GM12878 (cell line): ENCODE results near the gene G3BP1. TPM values are rescaled to one million over a fixed set of nuclear protein-coding genes. Genes with fewer than 3 reads are reported as not detected.

Experiments
- DPF2 ChIP-seq: fragments of 450-650 bp; IDR thresholded peaks from 2 replicates; pipeline ENCODE4 v1.6.1; 2017; ENCODE audit warnings: mild to moderate bottlenecking
- GATAD2B ChIP-seq: fragments of 450-650 bp; conservative IDR thresholded peaks from 2 replicates; pipeline ENCODE4 v1.6.1; 2017; ENCODE audit warnings: low read depth, mild to moderate bottlenecking, moderate library complexity
- HDGF ChIP-seq: fragments of 450-650 bp; IDR thresholded peaks from 2 replicates; pipeline ENCODE4 v1.6.1; 2016; ENCODE audit warnings: antibody characterized with exemption
- IKZF1 ChIP-seq: fragments of 450-650 bp; conservative IDR thresholded peaks from 2 replicates; pipeline ENCODE4 v1.6.1; 2017; ENCODE audit warnings: antibody characterized with exemption, mild to moderate bottlenecking
- NRF1 ChIP-seq: conservative IDR thresholded peaks from 2 replicates; pipeline ENCODE4 v1.6.1; 2011; ENCODE audit warnings: mild to moderate bottlenecking, low read depth, low read length, improper control_type of control experiment
- POLR2AphosphoS2 ChIP-seq: IDR thresholded peaks from 2 replicates; pipeline ENCODE4 v1.6.1; 2011; ENCODE audit warnings: low read depth, mild to moderate bottlenecking, low read length, improper control_type of control experiment, moderate library complexity
- SIN3A ChIP-seq: IDR thresholded peaks from 2 replicates; pipeline ENCODE4 v1.6.1; 2012; ENCODE audit warnings: low read depth, low read length, improper control_type of control experiment
- SIX5 ChIP-seq: IDR thresholded peaks from 2 replicates; pipeline ENCODE4 v1.6.1; 2011; ENCODE audit warnings: mild to moderate bottlenecking, low read depth, low read length, moderate library complexity; ENCODE audit not compliant: severe bottlenecking
- SMAD1 ChIP-seq: fragments of 450-650 bp; IDR thresholded peaks from 2 replicates; pipeline ENCODE4 v1.6.1; 2018; ENCODE audit warnings: mild to moderate bottlenecking, low read depth; ENCODE audit not compliant: partially characterized antibody
- TAF1 ChIP-seq: IDR thresholded peaks from 2 replicates; pipeline ENCODE4 v1.6.1; 2011; ENCODE audit warnings: mild to moderate bottlenecking, low read depth, low read length, borderline replicate concordance
- TCF12 ChIP-seq: IDR thresholded peaks from 2 replicates; pipeline ENCODE4 v1.6.1; 2011; ENCODE audit warnings: low read depth, mild to moderate bottlenecking, low read length
- WRNIP1 ChIP-seq: IDR thresholded peaks from 2 replicates; pipeline ENCODE4 v1.6.1; 2011; ENCODE audit warnings: low read depth, low read length, improper control_type of control experiment, borderline replicate concordance
- YY1 ChIP-seq: IDR thresholded peaks from 2 replicates; pipeline ENCODE4 v1.6.1; 2011; ENCODE audit warnings: low read depth, mild to moderate bottlenecking, low read length
- polyA plus RNA-seq, 11 experiments: library from polyadenylated mRNA; depleted of rRNA in 4 of 11; unstranded in 6 of 11; stranded (reverse) in 5 of 11; fragments of >200 nt; fragmentation: Nextera tagmentation in 4 of 11; fragmentation: Illumina TruSeq in 1 of 11; extraction: Ambion mirVana in 4 of 11; extraction: Trizol in 1 of 11; gene quantifications; 1 replicate in 1 of 11; 2 replicates in 10 of 11; pipeline versions ENCODE4 v1.2.1 to v1.2.3, GENCODE V29; 2011 to 2016; ENCODE audit warnings: inconsistent platforms in 2 of 11, missing spikeins in 2 of 11, low read depth in 1 of 11
- total RNA-seq, 4 experiments: library from RNA; depleted of rRNA in 3 of 4; stranded (reverse); fragments of >200 nt in 3 of 4; fragmentation: Illumina TruSeq in 1 of 4; extraction: Trizol in 1 of 4; gene quantifications; 2 replicates each; pipeline versions ENCODE4 v1.2.1 to v1.2.3, GENCODE V29; 2013 to 2021
- TF ChIP-seq, protein P1 (sequence below): fragments of 450-650 bp; IDR thresholded peaks from 2 replicates; pipeline ENCODE4 v1.6.1; 2016; ENCODE audit warnings: mild to moderate bottlenecking
- TF ChIP-seq, protein P2 (sequence below): fragments of 450-650 bp; IDR thresholded peaks from 2 replicates; pipeline ENCODE4 v1.6.1; 2014; ENCODE audit warnings: mild to moderate bottlenecking
- TF ChIP-seq, protein P3 (sequence below): IDR thresholded peaks from 2 replicates; pipeline ENCODE4 v1.6.1; 2011; ENCODE audit warnings: borderline replicate concordance, low read depth, mild to moderate bottlenecking, moderate library complexity, mixed read lengths, low read length; ENCODE audit not compliant: insufficient read depth; ENCODE audit errors: extremely low read length
- TF ChIP-seq, protein P4 (sequence below): fragments of 450-650 bp; IDR thresholded peaks from 2 replicates; pipeline ENCODE4 v1.6.1; 2017; ENCODE audit warnings: mild to moderate bottlenecking, moderate library complexity
- TF ChIP-seq, protein P5 (sequence below): fragments of 150-350 bp; IDR thresholded peaks from 2 replicates; pipeline ENCODE4 v1.6.1; 2016; ENCODE audit warnings: low read depth, low read length

G3BP1 gene
- total and polyA plus RNA-seq, 10 of the 15 experiments (the other 5 are each of a cell fraction or from before 2014, with no cell fraction given): 49.7 to 438 (median 148) TPM

DNA sequence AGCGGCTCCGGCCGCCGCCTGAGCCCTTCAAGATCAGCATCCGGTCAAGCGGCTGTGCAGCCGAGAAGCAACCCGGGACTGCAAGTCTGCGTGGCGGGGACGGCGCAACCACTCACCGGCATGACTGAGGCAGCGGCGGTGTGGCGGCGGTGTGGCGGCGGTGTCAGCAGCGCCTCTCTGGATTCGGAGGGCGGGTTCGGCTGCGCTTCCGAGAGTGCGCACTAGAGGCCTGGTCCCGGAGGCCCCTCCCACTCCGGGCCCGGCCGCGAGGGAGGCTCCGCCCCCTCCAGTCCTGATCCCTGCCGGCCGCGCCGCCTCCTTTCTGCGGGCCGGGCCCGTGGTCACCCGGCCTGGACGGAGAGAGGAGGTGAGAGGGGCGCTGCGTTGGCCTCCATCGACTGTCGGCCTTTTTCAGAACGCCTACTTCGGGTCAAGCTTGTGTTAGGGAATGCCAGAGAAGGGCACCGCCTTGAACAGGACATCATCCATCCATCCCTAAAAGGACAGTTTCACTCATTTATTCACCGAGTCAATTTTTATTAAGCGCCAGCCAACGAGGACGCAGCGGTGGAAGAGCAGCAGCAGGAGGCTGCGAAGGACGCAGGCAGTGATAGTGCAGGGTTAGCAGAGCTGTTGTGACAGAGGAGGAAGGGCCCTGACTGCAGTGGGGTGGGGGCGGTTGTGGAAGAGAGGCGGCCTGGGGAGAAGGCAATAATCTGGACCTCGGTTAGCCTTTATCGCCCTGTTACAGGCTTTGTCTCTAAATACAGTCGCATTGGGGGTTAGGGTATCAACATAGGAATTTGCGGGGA is 13.1 kb upstream of the G3BP1 start, which contains the start of gene ATOX1 (continued):
- TF ChIP-seq, protein P1, sequence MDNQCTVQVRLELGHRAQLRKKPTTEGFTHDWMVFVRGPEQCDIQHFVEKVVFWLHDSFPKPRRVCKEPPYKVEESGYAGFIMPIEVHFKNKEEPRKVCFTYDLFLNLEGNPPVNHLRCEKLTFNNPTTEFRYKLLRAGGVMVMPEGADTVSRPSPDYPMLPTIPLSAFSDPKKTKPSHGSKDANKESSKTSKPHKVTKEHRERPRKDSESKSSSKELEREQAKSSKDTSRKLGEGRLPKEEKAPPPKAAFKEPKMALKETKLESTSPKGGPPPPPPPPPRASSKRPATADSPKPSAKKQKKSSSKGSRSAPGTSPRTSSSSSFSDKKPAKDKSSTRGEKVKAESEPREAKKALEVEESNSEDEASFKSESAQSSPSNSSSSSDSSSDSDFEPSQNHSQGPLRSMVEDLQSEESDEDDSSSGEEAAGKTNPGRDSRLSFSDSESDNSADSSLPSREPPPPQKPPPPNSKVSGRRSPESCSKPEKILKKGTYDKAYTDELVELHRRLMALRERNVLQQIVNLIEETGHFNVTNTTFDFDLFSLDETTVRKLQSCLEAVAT: 0 out of 2 replicates have a peak, but pooled peaks have one; percentile 13
- TF ChIP-seq, protein P2, sequence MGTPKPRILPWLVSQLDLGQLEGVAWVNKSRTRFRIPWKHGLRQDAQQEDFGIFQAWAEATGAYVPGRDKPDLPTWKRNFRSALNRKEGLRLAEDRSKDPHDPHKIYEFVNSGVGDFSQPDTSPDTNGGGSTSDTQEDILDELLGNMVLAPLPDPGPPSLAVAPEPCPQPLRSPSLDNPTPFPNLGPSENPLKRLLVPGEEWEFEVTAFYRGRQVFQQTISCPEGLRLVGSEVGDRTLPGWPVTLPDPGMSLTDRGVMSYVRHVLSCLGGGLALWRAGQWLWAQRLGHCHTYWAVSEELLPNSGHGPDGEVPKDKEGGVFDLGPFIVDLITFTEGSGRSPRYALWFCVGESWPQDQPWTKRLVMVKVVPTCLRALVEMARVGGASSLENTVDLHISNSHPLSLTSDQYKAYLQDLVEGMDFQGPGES: no peak
- TF ChIP-seq, protein P3, sequence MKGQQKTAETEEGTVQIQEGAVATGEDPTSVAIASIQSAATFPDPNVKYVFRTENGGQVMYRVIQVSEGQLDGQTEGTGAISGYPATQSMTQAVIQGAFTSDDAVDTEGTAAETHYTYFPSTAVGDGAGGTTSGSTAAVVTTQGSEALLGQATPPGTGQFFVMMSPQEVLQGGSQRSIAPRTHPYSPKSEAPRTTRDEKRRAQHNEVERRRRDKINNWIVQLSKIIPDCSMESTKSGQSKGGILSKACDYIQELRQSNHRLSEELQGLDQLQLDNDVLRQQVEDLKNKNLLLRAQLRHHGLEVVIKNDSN: no peak
- no peak for TF ChIP-seq SIX5
- peak; percentile 69; the same call in 1 of the 2 replicates for TF ChIP-seq HDGF
- no peak for TF ChIP-seq WRNIP1
- TF ChIP-seq, protein P4, sequence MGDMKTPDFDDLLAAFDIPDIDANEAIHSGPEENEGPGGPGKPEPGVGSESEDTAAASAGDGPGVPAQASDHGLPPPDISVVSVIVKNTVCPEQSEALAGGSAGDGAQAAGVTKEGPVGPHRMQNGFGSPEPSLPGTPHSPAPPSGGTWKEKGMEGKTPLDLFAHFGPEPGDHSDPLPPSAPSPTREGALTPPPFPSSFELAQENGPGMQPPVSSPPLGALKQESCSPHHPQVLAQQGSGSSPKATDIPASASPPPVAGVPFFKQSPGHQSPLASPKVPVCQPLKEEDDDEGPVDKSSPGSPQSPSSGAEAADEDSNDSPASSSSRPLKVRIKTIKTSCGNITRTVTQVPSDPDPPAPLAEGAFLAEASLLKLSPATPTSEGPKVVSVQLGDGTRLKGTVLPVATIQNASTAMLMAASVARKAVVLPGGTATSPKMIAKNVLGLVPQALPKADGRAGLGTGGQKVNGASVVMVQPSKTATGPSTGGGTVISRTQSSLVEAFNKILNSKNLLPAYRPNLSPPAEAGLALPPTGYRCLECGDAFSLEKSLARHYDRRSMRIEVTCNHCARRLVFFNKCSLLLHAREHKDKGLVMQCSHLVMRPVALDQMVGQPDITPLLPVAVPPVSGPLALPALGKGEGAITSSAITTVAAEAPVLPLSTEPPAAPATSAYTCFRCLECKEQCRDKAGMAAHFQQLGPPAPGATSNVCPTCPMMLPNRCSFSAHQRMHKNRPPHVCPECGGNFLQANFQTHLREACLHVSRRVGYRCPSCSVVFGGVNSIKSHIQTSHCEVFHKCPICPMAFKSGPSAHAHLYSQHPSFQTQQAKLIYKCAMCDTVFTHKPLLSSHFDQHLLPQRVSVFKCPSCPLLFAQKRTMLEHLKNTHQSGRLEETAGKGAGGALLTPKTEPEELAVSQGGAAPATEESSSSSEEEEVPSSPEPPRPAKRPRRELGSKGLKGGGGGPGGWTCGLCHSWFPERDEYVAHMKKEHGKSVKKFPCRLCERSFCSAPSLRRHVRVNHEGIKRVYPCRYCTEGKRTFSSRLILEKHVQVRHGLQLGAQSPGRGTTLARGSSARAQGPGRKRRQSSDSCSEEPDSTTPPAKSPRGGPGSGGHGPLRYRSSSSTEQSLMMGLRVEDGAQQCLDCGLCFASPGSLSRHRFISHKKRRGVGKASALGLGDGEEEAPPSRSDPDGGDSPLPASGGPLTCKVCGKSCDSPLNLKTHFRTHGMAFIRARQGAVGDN: peak; percentile 70; the same call in 1 of the 2 replicates
- peak; percentile 26 for TF ChIP-seq SMAD1
- peak; percentile 96 for TF ChIP-seq TAF1
- 0 out of 2 replicates have a peak, but pooled peaks have one; percentile 40 for TF ChIP-seq TCF12
- 0 out of 2 replicates have a peak, but pooled peaks have one; percentile 42 for TF ChIP-seq GATAD2B
- peak; percentile 57 for TF ChIP-seq NRF1
- 0 out of 2 replicates have a peak, but pooled peaks have one; percentile 16 for TF ChIP-seq DPF2
- TF ChIP-seq POLR2AphosphoS2: peak; percentile 92
- TF ChIP-seq YY1: no peak; the same call in 1 of the 2 replicates
- TF ChIP-seq IKZF1: peak; percentile 48
- TF ChIP-seq, protein P5, sequence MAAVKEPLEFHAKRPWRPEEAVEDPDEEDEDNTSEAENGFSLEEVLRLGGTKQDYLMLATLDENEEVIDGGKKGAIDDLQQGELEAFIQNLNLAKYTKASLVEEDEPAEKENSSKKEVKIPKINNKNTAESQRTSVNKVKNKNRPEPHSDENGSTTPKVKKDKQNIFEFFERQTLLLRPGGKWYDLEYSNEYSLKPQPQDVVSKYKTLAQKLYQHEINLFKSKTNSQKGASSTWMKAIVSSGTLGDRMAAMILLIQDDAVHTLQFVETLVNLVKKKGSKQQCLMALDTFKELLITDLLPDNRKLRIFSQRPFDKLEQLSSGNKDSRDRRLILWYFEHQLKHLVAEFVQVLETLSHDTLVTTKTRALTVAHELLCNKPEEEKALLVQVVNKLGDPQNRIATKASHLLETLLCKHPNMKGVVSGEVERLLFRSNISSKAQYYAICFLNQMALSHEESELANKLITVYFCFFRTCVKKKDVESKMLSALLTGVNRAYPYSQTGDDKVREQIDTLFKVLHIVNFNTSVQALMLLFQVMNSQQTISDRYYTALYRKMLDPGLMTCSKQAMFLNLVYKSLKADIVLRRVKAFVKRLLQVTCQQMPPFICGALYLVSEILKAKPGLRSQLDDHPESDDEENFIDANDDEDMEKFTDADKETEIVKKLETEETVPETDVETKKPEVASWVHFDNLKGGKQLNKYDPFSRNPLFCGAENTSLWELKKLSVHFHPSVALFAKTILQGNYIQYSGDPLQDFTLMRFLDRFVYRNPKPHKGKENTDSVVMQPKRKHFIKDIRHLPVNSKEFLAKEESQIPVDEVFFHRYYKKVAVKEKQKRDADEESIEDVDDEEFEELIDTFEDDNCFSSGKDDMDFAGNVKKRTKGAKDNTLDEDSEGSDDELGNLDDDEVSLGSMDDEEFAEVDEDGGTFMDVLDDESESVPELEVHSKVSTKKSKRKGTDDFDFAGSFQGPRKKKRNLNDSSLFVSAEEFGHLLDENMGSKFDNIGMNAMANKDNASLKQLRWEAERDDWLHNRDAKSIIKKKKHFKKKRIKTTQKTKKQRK: no peak
- TF ChIP-seq SIN3A: peak; percentile 52; the same call in 1 of the 2 replicates
